H9 (cell line): ENCODE measurements around the gene SLC12A8. TPM values are rescaled to one million over a fixed set of nuclear protein-coding genes. Genes with fewer than 3 reads are reported as not detected.

Experiments used
- DNase-seq: peaks from one replicate; pipeline ENCODE4 v3.0.0-alpha.2; 2017
- H2AFZ ChIP-seq: one replicate; pipeline ENCODE4 v1.6.1; 2013; ENCODE audit warnings: mild to moderate bottlenecking, low read length, control low read depth, moderate library complexity
- H2AK5ac ChIP-seq: 2 replicates; pipeline ENCODE4 v1.6.1; 2013; ENCODE audit warnings: low read length, control low read depth, mixed read lengths; ENCODE audit not compliant: insufficient read length
- H2BK120ac ChIP-seq: one replicate; pipeline ENCODE4 v1.6.1; 2013; ENCODE audit warnings: low read depth, mild to moderate bottlenecking, low read length, control low read depth, inconsistent platforms; ENCODE audit not compliant: poor library complexity, severe bottlenecking
- H2BK12ac ChIP-seq: 2 replicates; pipeline ENCODE4 v1.6.1; 2013; ENCODE audit warnings: low read length, control low read depth, mixed read lengths, low read depth; ENCODE audit not compliant: insufficient read length
- H2BK15ac ChIP-seq: 2 replicates; pipeline ENCODE4 v1.6.1; 2013; ENCODE audit warnings: low read depth, low read length, control low read depth
- H2BK20ac ChIP-seq: one replicate; pipeline ENCODE4 v1.6.1; 2013; ENCODE audit warnings: low read depth, mild to moderate bottlenecking, low read length, control low read depth, inconsistent platforms; ENCODE audit not compliant: poor library complexity, severe bottlenecking
- H2BK5ac ChIP-seq: 2 replicates; pipeline ENCODE4 v1.6.1; 2013; ENCODE audit warnings: low read length, control low read depth, mixed read lengths; ENCODE audit not compliant: insufficient read length
- H3K14ac ChIP-seq: 2 replicates; pipeline ENCODE4 v1.6.1; 2013; ENCODE audit warnings: low read length, control low read depth; ENCODE audit not compliant: insufficient read depth
- H3K18ac ChIP-seq: 2 replicates; pipeline ENCODE4 v1.6.1; 2013; ENCODE audit warnings: low read depth, mild to moderate bottlenecking, mixed read lengths, low read length, control low read depth; ENCODE audit not compliant: insufficient read length
- H3K23ac ChIP-seq: 2 replicates; pipeline ENCODE4 v1.6.1; 2013; ENCODE audit warnings: low read length, control low read depth, mixed read lengths, low read depth; ENCODE audit not compliant: insufficient read length
- H3K23me2 ChIP-seq: 2 replicates; pipeline ENCODE4 v1.6.1; 2013; ENCODE audit warnings: low read depth, mild to moderate bottlenecking, mixed read lengths, low read length, control low read depth; ENCODE audit not compliant: insufficient read length, poor library complexity, severe bottlenecking
- H3K27ac ChIP-seq: 2 replicates; pipeline ENCODE4 v1.5.1; 2013; ENCODE audit warnings: low read length, control low read depth, mixed read lengths, low read depth; ENCODE audit not compliant: insufficient read length
- H3K27me3 ChIP-seq: 2 replicates; pipeline ENCODE4 v1.6.1; 2013; ENCODE audit warnings: low read length, control low read depth, inconsistent platforms; ENCODE audit not compliant: insufficient read depth
- H3K4ac ChIP-seq: 2 replicates; pipeline ENCODE4 v1.6.1; 2013; ENCODE audit warnings: low read depth, mild to moderate bottlenecking, control low read depth, inconsistent platforms, low read length, moderate library complexity
- H3K4me1 ChIP-seq: 2 replicates; pipeline ENCODE4 v1.6.1; 2013; ENCODE audit warnings: low read length, control low read depth, inconsistent platforms; ENCODE audit not compliant: insufficient read depth
- H3K4me2 ChIP-seq: 2 replicates; pipeline ENCODE4 v1.6.1; 2013; ENCODE audit warnings: low read length, control low read depth, mixed read lengths; ENCODE audit not compliant: insufficient read length, insufficient read depth
- H3K56ac ChIP-seq: 2 replicates; pipeline ENCODE4 v1.6.1; 2013; ENCODE audit warnings: low read depth, mild to moderate bottlenecking, mixed read lengths, low read length, control low read depth; ENCODE audit not compliant: insufficient read length
- H3K79me1 ChIP-seq: 2 replicates; pipeline ENCODE4 v1.6.1; 2013; ENCODE audit warnings: low read depth, mild to moderate bottlenecking, moderate library complexity, low read length, control low read depth, inconsistent platforms; ENCODE audit not compliant: insufficient read depth, poor library complexity, severe bottlenecking
- H3K79me2 ChIP-seq: 2 replicates; pipeline ENCODE4 v1.6.1; 2013; ENCODE audit warnings: low read length, control low read depth, inconsistent platforms; ENCODE audit not compliant: insufficient read depth
- H3K9ac ChIP-seq: 2 replicates; pipeline ENCODE4 v1.6.1; 2013; ENCODE audit warnings: low read length, control low read depth, mixed read lengths; ENCODE audit not compliant: insufficient read length; ENCODE audit errors: extremely low read depth
- H3K9me3 ChIP-seq: one replicate; pipeline ENCODE4 v1.6.1; 2013; ENCODE audit warnings: low read depth, low read length, inconsistent platforms; ENCODE audit not compliant: control insufficient read depth
- H3T11ph ChIP-seq: one replicate; pipeline ENCODE4 v1.6.1; 2013; ENCODE audit warnings: mild to moderate bottlenecking, low read length, control low read depth, inconsistent platforms
- H4K20me1 ChIP-seq: one replicate; pipeline ENCODE4 v1.6.1; 2013; ENCODE audit not compliant: control insufficient read depth, insufficient read length, insufficient read depth
- H4K5ac ChIP-seq: 2 replicates; pipeline ENCODE4 v1.6.1; 2013; ENCODE audit warnings: low read depth, mild to moderate bottlenecking, mixed read lengths, low read length, control low read depth; ENCODE audit not compliant: insufficient read length
- H4K8ac ChIP-seq: replicated peaks from 2 replicates; pipeline ENCODE4 v1.6.1; 2013; ENCODE audit warnings: low read length, control low read depth, mixed read lengths, low read depth; ENCODE audit not compliant: insufficient read length
- H4K91ac ChIP-seq: 2 replicates; pipeline ENCODE4 v1.6.1; 2013; ENCODE audit warnings: low read depth, mild to moderate bottlenecking, moderate library complexity, mixed read lengths, low read length, control low read depth; ENCODE audit not compliant: insufficient read length
- H3K27ac Mint-ChIP-seq, 3 experiments: 2 replicates in 2 of 3; 3 replicates in 1 of 3; pipeline ENCODE4 v1.8.0; 2020 to 2021; ENCODE audit warnings: mixed read lengths in 3 of 3, mild to moderate bottlenecking in 1 of 3, moderate library complexity in 1 of 3
- H3K27me3 Mint-ChIP-seq: 2 replicates; pipeline ENCODE4 v1.8.0; 2021; ENCODE audit warnings: low read depth, mild to moderate bottlenecking, moderate library complexity, mixed read lengths
- H3K36me3 Mint-ChIP-seq, 3 experiments: 2 replicates in 2 of 3; 3 replicates in 1 of 3; pipeline ENCODE4 v1.8.0; 2020 to 2021; ENCODE audit warnings: low read depth in 3 of 3, mixed read lengths in 3 of 3; ENCODE audit not compliant: insufficient read depth in 1 of 3
- H3K4me1 Mint-ChIP-seq, 2 experiments: 2 replicates each; pipeline ENCODE4 v1.8.0; 2020; ENCODE audit warnings: mixed read lengths in 2 of 2
- H3K4me3 Mint-ChIP-seq, 2 experiments: 2 replicates in 1 of 2; 3 replicates in 1 of 2; pipeline ENCODE4 v1.8.0; 2020 to 2021; ENCODE audit warnings: mild to moderate bottlenecking in 2 of 2, mixed read lengths in 2 of 2, moderate library complexity in 1 of 2
- H3K9me3 Mint-ChIP-seq, 2 experiments: 2 replicates in 1 of 2; 3 replicates in 1 of 2; pipeline ENCODE4 v1.8.0; 2020; ENCODE audit warnings: mild to moderate bottlenecking in 2 of 2, mixed read lengths in 2 of 2, moderate library complexity in 1 of 2
- CTCF ChIP-seq: fragments of 200-600 bp; sonication (generic); conservative IDR thresholded peaks from 3 replicates; pipeline ENCODE4 v1.8.0; 2021; ENCODE audit warnings: antibody characterized with exemption, mild to moderate bottlenecking
- WGBS: extraction: QIAGEN DNeasy Blood & Tissue Kit; methylation state at CpG from one replicate; pipeline ENCODE4 v1.1.7; 2013; ENCODE audit warnings: missing lambda C conversion rate, low lambda C conversion rate, mixed read lengths; ENCODE audit not compliant: insufficient read length; ENCODE audit errors: extremely low coverage; 5-methylcytosine and 5-hydroxymethylcytosine counted together
- total RNA-seq: library from RNA; stranded (reverse); gene quantifications from 2 replicates; pipeline ENCODE4 v1.2.1, GENCODE V29; 2021

SLC12A8 gene
- total RNA-seq, 1 experiment from 2014 or later: 8.2 TPM

GRCh38 chr3:125260158-125260557 is 47.6 kb upstream of the SLC12A8 start:
- WGBS: no CpG with 5 or more reads among the region's 2 CpGs
- Histone ChIP-seq H4K8ac (no peak overlapping the region), H4K5ac (no peak overlapping the region), H2BK120ac (no peak overlapping the region), H2BK15ac (no peak overlapping the region), H3K18ac (no peak overlapping the region), H3K27ac (no peak overlapping the region), H3T11ph (no peak overlapping the region), H4K20me1 (no peaks in the 10 kb centered on the region), H2AK5ac (no peak overlapping the region), H3K23me2 (no peaks in the 10 kb centered on the region), H3K27me3 (no peaks in the 10 kb centered on the region), H3K9me3 (no peaks in the 10 kb centered on the region), H3K79me1 (peaks cover 2% of the 10 kb centered on the region), H3K23ac (no peak overlapping the region), H2AFZ (no peak overlapping the region), H4K91ac (no peak overlapping the region), H2BK20ac (no peak overlapping the region), H3K4me2 (no peak overlapping the region), H3K14ac (no peak overlapping the region), H2BK5ac (no peak overlapping the region), H3K4ac (no peak overlapping the region), H3K79me2 (no peaks in the 10 kb centered on the region), H2BK12ac (no peak overlapping the region), H3K56ac (no peak overlapping the region), H3K4me1 (no peaks in the 10 kb centered on the region), H3K9ac (no peak overlapping the region)
- Mint-ChIP-seq H3K4me1 (peaks cover 2 to 5% of the 10 kb centered on the region in 2 experiments; a peak in 2 of 4 replicates), H3K4me3 (no peak overlapping the region), H3K9me3 (peaks cover 10 to 13% of the 10 kb centered on the region in 2 experiments), H3K36me3 (peaks cover 14 to 17% (median 14%) of the 10 kb centered on the region in 3 experiments), H3K27me3 (no peaks in the 10 kb centered on the region; the same call in 1 of the 2 replicates), H3K27ac (no peak overlapping the region; a peak in 2 of 7 replicates)
- no peak for TF ChIP-seq CTCF
- no peak for DNase-seq
